ENCODE results near the gene CHD9.
"Not testable (repeated sequence)": the region's sequence is repeated elsewhere in the genome, so short reads cannot be mapped to it uniquely, and the experiment has no call there.

The CHD9 gene

DNA sequence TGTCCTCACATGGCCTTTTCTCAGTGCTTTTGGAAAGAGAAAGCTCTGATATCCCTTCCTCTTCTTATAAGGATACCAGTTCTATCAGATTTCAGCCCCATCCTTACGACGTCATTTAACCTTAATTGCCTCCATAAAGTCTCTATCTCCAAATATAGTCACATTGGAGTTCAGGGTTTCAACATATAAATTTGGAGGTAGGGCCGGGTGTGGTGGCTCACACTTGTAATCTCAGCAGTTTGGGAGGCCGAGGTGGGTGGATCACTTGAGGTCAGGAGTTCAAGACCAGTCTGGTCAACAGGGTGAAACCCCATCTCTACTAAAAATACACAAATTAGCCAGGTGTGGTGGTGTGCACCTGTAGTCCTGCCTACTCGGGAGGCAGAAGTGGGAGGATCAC lies 7.3 kb upstream of the CHD9 start:
- not testable (repeated sequence) for DNase-seq

DNA sequence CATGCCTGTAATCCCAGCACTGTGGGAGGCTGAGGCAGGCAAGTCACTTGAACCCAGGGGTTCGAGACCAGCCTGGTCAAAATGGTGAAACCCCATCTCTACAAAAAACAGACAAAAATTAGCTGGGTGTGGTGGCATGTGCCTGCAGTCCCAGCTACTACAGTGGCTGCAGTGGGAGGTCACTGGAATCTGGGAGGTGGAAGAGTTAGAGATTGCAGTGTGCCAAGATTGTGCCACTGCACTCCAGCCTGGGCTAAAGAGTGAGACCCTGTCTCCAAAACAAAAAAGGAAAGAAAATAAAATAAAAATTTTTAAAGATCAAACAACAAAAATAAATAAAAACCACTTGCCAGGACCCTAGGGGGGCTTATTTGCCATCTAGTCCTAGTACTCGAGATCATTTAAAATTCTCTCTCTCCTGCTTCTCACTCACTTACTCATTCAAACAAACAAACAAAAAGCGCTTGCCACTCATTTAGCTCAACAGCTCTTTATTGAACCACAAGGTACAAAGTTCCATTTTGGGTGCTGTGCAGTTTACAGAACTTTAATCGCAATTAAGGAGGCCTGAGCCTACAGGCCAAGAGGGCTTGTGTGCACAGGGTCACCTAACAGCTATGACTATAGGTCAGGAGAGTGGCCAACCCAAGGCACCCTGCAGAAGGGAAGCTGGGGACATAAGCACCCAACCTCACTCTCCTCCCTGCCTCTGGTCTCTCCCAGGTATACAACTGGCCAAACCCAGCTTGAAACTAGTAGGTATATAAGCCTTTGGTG lies 6.5 kb upstream of the CHD9 start:
- no peak for DNase-seq

DNA sequence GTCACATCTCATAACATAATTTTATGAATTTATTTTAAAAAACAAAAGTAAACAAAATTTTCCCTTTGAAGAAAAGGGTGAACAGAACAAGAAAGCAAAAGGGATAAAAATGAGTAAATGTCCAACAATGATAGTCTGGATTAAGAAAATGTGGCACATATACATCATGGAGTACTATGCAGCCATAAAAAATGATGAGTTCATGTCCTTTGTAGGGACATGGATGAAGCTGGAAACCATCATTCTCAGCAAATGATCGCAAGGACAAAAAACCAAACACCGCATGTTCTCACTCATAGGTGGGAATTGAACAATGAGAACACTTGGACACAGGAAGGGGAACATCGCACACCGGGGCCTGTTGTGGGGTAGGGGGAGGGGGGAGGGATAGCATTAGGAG lies 3.5 kb upstream of the CHD9 start:
- DNase-seq = not testable (repeated sequence)

DNA sequence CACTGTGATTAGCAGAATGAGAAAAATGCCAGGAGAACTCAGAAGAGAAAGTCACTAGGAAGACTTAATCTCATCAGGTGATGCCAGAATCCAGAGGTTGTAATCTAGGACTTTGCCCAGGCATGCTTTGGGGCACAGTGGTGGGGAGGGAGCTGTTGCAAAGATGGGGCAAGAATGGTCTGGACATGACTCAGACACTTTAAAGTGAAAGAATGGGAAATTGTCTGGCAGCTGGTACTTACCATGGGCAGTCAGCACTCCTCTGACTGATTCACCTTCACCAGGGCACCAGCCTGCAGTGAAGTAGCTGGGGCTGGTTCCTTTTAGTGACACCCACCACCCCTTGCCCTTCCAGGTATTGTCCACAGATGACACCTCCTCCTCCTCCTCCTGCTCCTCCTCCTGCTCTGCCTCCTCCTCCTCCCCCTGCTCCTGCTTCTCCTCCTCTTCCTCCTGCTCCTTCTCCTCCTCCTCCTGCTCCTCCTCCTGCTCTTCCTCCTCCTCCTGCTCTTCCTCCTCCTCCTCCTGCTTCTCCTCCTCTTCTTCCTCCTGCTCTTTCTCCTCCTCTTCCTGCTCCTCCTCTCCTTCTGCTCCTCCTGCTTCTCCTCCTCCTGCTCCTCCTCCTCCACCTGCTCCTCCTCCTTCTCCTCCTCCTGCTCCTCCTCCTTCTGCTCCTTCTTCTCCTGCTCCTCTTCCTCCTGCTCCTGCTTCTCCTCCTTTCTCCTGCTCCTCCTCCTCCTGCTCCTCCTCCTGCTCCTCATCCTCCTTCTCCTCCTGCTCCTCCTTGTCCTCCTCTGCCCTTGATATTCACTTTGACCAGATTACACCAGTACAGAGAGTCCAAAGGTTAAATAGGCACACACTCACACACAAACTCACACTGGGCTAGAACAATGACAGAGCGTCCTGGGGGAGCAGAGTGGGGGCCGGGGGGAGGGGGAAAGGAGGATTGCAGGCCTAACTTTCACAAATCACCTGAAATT lies 2.0 kb upstream of the CHD9 start, which contains the start of gene CHD9NB:
Gene CHD9NB (minus strand): TSS at position 379 of the 983 bp plus-strand sequence. CDS start 8,739 bp downstream, outside the sequence.
- no peak for DNase-seq

DNA sequence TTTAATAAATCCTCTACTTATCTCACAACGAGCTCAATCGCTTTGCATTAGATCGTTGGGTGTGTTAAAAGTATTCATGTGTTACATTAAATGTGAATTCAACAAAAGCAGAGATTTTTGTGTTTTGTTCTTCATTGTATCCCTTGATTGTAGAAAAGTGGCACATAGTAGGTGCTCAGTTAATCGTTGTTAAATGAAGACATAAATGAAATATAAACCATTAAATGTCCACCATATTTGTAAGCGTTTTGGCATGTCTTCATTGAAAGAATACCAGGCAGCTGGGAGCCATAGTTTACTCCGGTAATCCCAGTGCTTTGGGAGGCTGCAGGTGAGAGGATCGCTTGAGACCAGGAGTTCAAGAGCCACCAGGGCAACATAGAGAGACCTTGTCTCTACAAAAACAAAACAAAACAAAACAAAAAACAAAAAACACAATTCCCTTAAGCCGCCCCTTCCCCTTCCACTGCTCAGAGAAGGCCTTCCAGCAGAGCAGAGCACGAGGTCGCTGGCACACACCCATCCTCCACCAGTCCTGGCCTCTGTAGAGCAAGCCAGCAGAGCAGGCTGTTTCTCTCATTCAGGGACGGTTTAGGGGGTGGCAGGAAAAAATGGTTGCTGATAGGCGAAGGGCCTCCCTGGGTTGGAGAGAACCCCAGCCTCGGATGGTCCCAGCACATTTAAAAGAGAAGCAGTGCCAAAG lies 673 bp upstream of the CHD9 start:
- no peak for DNase-seq

DNA sequence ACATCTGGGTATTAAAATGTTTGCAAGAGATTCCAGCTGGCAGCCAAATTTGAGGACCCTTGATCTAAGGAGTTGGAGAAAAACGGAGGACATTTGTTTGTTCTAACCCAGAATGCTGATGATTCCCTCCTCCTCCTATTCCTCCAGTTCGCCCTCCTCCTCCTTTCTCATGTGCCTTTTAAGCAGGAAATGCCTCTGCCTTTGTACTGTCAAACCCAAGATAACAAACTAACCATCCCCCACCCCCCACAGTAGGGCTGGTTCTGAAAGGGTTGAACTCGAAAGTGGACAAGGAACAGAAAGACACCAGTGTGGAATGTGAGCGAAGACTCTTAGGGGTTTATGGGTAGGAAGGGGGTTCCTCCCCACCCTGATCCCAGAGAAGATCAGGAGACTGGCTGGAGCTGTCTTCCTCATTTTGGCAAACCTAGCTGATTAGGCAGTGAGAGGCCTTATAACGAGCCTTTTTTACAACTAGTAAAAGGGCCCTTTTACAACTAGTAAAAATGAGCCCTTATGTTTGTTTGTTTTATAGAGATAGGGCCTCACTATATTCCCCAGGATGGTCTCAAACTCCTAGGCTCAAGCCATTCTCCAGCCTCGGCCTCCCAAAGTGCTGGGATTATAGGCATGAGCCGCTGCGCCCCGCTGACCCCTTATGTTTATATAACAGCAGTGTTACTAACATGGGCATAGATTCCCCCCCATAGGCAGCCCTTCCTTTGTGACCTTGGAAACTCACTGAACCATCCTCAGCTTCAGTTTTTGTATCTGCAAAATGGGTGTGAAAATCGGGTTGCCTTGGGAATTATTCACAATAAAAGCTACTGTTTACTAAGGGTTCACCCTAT lies 975 bp downstream of the CHD9 start:
- DNase-seq = no peak

DNA sequence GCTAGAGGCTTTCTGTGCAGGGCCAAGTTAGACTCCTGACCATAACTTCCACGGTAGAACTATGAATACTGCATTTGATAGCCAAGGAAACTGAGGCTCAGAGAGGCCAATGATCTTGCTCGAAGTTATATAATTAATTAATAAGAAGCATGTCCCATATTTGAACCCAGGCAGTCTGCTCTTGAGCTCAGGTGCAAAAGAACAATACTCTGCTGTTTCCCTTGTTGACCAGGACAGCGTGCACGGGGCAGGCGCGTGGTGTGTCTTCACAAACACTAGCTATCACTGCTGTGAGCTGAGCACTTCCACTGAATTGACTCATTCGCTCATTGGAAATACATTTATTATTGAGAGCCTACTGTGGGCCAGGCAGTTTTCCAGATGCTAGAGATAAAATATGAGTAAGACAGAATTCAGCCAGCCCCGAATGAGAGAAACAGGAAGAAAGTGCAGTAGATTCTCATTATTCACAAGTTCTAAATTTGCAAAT lies 1.6 kb downstream of the CHD9 start:
- no peak for DNase-seq

DNA sequence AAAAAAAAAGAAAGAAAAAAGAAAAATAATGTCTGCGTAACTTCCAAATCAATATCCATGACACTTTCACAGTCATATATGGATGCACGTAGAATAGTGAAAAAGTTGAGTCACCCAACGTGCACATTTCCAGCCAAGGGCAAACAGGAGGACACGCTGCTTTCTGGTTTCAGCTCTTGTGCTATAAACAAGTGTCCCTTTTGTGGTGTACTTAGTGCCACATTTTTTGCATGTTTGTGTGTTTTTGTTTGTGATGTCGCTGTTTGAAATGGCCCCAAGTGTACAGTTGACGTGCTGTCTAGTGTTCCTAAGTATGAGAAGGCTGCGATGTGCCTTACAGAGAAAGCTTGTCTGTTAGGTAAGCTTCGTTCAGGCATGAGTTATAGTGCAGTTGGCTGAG lies 2.9 kb downstream of the CHD9 start:
- DNase-seq = no peak

DNA sequence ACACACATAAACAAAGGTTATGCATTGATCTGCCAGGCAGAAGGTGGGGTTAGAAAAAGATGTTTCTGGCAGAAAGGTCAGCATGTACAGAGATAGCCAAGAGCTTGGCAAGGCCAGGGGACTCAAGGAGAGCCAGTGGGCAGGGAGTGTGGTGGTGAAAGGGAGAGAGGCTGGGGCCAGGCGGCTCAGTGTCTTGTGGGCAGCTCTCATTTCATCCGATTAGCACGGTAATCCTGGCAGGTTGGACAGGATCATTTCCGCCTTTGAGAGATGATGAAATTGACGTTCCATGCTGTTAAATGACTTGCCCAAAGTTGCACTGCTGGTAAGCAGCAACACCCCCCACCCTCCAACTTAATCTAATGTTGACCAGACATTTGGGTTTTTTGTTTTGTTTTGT lies 3.6 kb downstream of the CHD9 start:
- DNase-seq = no peak

DNA sequence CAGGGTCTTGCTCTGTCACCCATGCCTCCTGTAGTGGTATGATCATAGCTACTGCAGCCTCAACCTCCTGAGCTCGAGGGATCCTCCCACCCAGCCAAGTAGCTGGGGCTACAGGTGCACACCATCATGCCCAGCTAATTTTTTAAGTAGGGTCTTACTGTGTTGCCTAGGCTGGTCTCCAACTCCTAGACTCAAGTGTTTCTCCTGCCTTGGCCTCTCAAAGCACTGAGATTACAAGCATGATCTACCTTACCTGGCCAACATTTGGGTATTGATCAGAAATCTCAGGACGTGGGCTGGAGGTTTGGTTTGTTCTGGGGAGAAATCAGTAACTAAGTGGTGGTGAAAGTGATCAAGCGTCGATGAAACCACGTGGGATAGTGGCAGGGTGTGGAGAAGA lies 4.1 kb downstream of the CHD9 start:
- DNase-seq = no peak

DNA sequence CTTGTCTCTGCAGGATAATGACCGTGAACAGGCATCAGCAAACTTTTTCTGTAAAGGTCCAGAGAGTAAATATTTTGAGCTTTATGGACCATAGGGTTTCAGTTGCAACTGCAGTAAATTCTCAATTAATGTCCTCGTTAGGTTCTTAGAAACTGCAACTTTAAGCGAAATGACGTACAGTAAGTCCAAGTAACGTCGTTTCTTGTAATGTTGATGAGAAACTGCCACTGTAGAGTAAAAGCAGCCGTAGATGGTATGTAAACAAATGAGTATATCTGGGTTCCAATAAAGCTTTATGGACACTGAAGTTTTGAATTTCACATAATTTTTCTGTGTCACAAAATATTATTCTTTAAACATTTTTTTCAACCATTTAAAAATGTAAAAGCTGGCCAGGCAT lies 4.9 kb downstream of the CHD9 start:
- DNase-seq = no peak

DNA sequence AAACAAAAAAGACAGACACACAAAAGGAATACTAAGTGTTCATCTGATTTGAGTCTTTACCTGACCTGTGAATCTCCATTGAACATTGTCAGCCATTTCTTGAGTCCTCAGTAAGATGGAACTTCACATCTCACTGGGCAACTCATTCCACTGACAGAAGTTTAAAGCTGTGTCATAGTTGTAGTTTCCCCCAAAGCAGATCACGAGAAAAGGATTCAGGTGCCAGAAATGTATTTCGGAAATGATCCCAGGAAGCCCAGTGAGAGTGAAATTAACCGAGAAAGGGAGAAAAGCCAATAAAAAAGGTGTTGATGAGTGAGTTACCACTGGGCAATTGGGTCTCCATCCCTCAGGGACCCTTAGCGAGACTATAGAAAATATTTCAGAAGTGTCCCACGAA lies 6.5 kb downstream of the CHD9 start:
- no peak for DNase-seq

DNA sequence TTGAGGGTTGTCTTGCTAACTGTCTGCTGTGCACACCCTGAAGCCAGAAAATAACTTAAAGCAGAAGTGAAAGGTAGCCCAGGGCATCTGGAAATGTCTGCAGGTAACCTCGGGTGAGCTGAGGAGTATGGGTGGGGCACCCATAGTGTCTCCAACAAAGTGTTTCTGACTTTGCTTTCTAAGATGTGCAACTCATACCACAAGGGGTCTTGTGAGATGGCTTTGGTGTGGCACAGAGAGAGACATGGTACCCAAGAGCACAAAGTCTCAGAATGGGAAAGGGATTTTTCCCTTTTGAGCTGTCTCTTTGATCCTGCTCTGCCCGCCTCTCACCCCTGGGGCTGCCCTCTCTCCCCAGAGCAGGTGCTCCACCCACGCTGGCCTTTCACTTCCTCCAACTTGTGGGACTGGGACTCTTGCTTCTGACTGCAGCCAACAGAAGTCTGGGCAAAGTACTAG lies 6.9 kb downstream of the CHD9 start:
- DNase-seq = peak; percentile 23

DNA sequence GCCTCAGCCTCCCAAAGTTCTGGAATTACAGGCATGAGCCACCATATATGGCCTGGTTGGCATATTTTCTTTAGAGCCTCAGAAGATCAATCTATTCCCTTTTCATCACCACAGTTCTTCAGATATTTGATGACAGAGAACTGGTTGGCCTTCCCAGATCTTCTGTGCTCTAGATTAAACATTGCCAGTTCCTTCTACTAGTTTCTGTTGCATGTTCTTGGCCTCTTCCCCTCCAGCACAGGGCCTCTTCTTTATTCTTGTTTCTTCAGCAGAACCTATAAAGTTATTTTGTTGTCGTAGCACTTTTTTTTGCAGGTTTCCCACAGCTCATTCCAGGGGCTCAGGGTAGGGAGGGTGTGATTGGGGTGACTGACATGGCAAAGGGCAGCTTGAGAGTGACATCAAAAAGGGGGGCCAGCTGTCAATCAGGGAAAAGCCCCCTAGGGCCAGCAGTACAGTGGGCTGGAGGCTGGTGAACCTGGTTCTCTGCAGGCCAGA lies 9.3 kb downstream of the CHD9 start:
- DNase-seq = no peak

DNA sequence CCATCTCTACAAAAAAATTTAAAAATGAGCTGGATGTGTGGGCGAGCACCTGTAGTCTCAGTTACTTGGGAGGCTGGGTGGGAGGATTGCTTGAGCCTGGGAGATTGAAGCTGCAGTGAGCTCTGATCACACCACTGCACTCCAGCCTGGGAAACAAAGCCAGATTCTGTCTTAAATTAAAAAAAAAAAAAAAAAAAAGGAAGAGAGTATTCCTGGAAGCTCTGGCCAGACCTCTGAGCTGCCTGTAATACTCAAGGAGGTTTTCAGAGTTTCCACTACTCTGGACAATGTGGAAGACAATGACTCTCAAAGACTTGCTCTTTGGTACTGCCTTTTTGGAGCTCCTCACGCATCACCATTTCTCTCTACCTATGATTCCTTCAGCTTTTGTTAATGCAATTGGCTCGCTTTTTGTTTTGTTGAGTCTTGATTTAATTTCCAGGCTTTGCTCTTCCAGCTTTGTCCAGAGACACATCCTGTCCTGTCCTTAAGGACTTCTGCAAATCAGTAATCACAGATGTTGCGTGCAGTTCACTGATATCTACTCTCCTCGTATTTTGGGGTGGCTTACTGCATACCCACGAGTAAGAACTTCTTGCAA lies 10.8 kb downstream of the CHD9 start:
- DNase-seq = no peak

DNA sequence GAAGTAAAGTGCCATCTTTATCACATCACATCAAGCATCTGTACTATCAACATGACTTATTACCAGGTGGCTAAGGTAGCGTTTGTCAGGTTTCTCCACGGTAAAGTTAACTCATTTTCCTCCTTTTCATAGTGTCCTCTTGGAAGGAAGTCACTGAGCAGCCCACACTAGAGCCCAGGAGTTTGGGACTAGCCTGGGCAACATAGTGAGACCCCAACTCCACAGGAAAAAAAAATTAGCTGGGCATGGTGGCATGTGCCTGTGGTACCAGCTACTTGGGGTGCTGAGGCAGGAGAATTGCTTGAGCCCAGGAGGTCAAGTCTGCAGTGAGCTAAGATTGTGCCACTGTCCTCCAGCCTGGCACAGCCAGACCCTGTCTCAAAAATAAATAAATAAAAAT lies 12.9 kb downstream of the CHD9 start:
- DNase-seq = no peak

DNA sequence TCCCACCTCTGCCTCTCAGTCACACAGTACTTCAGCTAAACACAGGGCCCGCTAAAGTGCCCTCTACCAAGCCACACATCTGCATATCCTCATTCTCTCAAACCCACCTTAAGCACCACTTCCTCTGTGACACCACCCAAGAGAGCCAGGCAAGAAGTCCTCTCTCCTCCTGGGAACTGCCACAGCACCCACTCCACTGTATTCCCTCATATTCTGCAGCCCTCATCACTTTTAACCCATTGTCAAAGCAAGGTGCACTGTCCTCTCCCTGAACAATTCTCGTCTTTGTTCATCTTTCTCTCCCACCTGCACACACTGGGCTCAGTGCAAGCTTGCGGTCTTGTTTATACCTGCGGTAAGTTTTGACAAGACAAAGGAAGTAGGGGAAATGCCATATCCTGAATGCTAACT lies 13.6 kb downstream of the CHD9 start:
- DNase-seq = no peak

DNA sequence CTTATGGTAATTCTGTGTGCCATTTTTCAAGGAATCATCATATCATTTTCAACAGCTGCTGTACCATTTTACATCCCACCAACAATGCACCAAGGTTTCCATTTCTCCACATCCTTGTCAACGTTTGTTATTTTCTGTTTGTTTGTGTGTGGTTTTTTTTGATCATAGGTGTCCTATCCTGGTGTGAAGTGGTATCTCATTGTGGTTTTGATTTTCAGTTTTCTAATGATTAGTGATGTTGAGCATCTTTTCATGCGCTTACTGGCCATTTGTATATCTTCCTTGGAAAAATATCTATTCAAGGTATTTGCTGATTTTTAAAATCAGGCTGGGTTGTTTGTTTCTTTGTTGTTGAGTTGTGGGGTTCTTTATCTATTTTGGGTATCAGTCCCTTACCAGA lies 15.0 kb downstream of the CHD9 start:
- DNase-seq = no peak

DNA sequence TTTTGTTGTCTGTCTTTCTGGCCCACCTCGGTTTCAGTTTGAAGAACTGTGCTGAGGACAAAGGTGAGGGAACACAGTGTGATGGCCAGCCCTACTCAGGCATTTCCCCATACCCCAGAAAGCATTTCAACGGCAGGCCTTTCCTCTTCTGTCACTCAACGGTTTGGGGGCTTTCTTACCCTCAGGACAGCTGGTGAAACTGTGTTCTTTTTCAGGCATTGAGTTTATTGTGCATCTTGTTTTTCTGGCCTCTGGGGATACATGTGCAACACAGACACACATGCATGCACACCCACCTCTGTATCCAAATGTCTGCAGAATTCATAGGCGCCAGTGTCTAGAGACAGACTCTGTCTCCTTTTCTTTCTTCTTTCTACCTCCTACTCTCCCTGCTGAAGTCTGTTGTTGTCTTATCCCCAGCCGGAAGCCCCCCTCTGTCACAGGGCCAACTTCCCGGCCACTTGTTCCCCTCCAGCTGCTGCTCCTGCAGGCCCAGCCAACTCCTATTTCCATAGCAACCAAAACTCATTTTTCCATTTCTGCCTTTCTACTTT lies 17.0 kb downstream of the CHD9 start:
- no peak for DNase-seq

DNA sequence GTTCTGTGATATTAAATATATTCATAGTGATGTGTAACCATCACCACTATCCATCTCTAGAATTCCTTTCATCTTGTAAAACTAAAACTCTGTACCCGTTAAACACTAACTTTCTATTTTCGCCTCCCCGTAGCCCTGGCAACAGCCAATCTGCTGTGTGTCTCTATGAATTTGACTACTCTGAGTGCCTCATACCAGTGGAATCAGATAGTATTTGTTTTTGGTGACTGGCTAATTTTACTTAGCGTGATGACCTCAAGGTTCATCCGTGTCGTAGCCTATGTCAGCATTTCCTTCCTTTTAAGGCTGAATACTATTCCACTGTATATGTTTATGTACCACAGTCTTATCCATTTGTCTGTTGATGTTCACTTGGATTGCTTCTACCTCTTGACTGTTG lies 18.2 kb downstream of the CHD9 start:
- no peak for DNase-seq

DNA sequence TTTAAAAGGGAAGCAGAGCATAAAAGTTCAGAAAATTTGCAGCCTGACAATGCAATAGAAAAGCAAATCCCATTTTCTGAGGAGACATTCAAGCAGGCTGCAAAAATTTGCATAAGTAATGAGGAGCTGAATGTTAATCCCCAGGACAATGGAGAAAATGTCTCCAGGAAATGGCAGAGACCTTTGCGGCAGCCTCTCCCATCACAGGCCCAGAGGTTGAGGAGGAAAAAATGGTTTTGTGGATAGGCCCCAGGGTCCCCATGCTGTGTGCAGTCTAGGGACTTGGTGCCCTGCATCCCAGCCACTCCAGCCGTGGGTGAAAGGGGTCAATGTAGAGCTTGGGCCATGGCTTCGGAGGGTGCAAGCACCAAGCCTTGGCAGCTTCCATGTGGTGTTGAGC lies 19.5 kb downstream of the CHD9 start:
- not testable (repeated sequence) for DNase-seq
